Left kidney (tissue), 2 donors: ENCODE results near the gene PTPN14. TPM values are rescaled to one million over a fixed set of nuclear protein-coding genes. Genes with fewer than 3 reads are reported as not detected.

ENCODE experiments used
- DNase-seq: peaks from one replicate; pipeline ENCODE4 v3.0.0-alpha.2; 2013
- polyA plus RNA-seq: library from polyadenylated mRNA; unstranded; fragments of 120-200 nt; gene quantifications from one replicate; pipeline ENCODE4 v1.2.1, GENCODE V29; 2013; ENCODE audit not compliant: insufficient read length

The PTPN14 gene
- polyA plus RNA-seq, 1 donor: 44.4 TPM

GRCh38 chr1:214370615-214371014 is 180.8 kb downstream of the PTPN14 start:
- DNase-seq: no peak

- no peak for DNase-seq
Measured at GRCh38 chr1:214369364-214369763, 182.0 kb downstream of the PTPN14 start.

DNA sequence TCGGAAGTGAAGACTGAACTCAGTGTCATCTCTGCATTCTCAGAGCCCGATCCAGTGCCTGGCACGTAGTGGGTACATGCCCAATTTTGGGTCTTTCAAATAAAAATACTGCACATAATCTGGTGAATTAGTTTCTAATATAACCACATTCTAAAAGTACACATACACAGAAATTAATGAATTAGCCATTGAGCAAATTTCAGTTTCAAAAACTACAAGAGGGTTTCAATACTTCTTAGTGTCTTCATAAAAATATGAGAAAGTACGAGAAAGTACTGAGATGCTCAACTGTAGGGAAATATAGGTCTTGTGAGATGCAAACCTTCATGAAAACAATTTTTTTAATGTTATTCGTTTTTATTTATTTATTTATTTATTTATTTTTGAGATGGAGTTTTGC is 183.6 kb downstream of the PTPN14 start:
- no peak for DNase-seq

DNA sequence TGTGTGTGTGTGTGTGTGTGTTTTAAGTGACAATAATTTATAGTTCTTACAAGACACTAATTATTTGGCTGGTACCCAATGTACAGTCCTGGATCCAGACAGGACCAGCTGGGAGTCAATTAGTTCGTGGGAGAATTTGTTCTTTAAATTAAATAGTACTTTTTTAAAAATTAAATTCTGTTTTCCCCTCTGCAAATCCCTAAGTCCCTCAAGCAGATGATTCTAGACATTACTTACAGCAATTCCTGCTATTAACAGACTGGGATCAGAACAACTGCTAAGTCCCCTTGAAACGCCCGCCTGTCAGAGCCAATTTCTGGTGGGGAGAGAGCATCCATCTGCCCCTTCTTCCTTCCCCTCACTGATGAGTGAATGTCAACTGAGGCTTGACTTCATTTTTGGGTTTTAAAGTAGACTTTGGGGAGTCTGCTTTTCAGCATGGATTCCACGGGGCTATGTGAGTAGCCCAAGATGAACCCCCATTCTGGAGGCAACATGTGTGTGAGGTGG is 186.6 kb downstream of the PTPN14 start:
- DNase-seq: no peak

- no peak for DNase-seq
Measured at GRCh38 chr1:214364386-214364785, 187.0 kb downstream of the PTPN14 start.

- no peak for DNase-seq
Measured at GRCh38 chr1:214363386-214363785, 188.0 kb downstream of the PTPN14 start.

DNA sequence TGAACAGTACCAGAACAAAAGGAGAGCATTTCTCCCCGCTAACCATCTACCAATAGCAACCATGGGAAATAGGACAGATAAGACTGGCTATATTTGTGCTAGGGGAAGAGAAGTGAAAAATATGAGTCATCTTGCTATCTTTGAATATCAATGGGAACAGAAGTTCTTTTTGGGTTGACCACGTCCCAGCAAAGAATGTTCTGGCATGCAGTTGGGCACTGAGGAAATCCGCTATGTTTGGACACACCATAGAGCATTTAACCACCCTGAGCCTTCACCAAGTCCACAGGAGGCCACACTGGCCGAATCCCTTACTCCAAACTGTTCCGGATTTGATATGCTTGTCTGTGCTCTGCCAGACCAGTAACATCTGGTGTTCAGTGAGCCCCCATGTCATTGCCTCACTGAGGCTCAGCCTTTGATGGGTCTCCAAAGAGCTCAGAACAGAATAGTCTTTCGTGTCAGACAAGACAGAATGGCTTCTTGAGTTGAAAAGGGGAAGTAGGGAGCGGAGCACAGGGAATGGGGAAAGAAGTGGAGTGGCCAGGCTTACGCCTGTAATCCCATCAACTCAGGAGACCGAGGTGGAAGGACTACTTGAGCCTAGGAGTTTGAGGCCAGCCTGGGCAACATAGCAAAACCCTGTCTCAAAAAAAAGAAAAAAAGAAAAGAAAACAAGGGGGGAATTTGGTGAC is 189.1 kb downstream of the PTPN14 start:
- DNase-seq: no peak

- DNase-seq: no peak
Measured at GRCh38 chr1:214361636-214362035, 189.8 kb downstream of the PTPN14 start.

DNA sequence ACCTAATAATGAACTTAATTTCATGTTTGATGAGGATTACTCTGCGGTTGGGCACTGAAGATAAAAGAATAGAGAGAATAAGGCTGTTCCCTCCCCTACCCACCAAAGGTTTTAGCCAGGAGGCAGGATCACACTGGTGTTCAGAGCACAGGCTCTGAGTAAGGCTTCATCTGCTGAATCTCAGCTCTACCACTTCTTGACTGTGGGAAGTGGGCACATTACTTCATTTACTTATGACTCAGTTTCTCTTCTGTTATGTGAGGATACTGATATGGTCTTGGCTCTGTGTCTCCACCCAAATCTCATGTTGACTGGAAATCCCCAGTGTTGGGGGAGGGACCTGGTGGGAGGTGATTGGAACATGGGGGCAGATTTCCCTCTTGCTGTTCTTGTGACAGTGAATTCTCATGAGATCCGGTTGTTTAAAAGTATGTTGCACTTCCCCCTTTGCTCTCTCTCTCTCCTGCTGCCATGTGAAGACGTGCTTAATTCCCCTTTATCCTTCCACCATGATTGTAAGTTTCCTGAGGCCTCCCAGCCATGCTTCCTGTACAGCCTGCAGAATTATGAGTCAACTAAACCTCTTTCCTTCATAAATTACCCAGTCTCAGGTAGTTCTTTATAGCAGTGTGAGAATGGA is 190.8 kb downstream of the PTPN14 start:
- no peak for DNase-seq

- no peak for DNase-seq
Measured at GRCh38 chr1:214360116-214360515, 191.3 kb downstream of the PTPN14 start.

DNA sequence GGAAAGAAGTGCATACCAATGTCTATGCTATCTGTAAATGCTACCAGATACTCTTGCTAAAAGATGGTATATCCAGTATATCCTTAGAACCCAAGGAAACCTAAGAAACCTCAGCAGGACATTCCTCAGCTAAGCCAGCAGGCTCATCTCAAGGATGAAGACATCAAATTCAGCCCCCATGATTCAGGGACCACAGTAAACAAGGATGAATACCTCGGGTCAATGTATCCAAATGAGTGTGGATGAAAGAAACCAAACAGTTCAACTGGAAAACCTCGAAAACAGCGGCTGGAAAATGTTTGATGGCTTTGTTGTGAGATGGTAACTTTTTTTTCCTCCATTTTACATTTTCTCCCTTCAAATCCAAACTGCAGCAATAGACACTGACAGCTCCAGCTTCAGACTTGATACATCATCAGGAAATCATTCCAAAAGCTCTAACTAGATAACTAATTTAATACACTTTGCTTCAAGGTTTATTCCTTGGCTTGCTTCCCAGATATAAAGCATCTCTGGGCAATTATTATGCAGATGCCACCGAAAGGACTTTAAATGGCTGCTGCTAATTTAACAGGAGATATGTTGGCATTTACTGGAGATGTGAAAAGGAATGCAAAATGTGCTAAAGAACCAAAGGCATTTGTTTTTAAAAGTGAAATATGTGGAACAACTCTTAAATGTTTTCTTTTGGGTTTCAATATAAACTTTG is 196.8 kb downstream of the PTPN14 start:
- no peak for DNase-seq

GRCh38 chr1:214352838-214353237 is 198.6 kb downstream of the PTPN14 start:
- DNase-seq: no peak

- DNase-seq: no peak
Measured at GRCh38 chr1:214351551-214352277, 199.7 kb downstream of the PTPN14 start.

GRCh38 chr1:214349781-214350180 is 201.6 kb downstream of the PTPN14 start:
- DNase-seq: no peak

DNA sequence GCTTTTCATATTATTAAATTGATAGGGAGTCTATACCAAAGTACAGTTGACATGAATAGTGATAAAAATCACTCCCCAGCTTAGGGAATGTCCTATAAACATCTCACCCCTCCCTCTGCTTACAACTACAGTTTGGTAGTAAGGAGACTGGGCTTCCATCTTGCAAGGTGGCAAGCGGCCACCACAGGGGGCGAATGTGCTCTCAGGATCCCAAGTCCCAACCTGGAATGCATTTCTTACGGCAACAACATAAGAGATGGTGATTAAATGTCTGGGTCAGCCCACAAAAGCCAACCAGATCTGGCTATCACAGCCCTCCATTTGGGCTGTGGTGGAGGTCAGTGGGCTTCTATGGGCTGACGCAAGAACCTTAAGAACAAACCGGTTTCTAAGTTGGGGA is 202.4 kb downstream of the PTPN14 start:
- DNase-seq: no peak

DNA sequence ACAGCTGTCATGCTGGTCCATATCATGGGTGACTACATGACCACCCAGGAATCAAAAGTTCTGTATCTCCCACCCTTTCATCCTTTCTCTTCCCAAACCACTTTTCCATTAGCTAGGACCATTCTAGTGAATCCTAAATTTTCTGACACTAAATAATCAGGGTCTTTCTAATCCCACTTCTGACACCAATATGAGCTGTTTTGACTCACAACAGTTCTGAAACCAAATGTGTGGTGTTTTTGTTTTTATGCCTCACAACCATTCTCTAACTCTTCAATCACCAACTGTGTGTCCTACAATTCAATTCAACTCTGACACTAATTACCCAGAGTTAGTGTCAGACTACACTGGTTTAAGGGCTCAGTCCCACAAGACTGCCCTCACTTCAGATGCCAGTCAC is 206.5 kb downstream of the PTPN14 start:
- DNase-seq: no peak

- DNase-seq: no peak
Measured at GRCh38 chr1:214342525-214342924, 208.9 kb downstream of the PTPN14 start.

DNA sequence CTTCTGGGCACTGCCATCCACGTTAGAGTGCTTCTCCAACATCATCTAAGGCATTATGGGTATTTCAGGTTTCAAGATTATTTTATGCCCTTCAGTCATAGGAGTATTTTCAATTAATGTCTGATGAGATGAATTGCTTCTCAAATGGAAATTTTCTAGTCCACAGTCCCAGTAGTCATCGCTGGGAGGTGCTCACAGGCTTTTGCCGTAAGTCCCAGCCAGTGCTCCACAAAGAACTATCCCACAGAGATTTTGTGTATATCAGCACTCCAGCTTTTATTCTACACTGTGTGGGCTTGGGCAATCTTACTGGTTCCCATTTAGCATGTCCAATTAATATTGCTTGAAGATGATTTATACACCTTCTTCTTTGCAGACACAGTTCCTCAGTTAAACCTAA is 209.5 kb downstream of the PTPN14 start:
- no peak for DNase-seq

GRCh38 chr1:214341459-214341858 is 209.9 kb downstream of the PTPN14 start:
- DNase-seq: no peak

GRCh38 chr1:214338212-214338611 is 213.2 kb downstream of the PTPN14 start:
- DNase-seq: no peak

GRCh38 chr1:214337511-214337910 is 213.9 kb downstream of the PTPN14 start:
- DNase-seq: no peak

DNA sequence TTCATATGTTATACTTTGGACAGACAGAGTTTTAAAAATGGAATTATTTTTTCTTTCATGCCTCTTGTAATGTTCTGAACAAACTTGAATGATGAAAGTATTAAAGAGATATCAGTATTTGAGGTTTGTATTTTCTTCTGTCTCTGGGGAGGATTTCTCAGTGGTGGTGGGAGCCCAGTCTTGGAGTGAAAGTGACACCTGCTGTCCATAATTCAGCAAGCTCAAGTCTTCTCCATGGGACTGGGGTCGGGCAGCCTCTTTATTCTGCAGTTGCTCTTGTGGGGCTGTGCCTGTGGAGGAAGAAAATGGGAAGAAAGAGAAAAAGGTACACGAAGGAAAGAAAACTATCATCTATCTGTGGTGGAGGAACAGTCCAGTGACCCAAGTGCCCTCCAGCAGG is 214.4 kb downstream of the PTPN14 start:
- no peak for DNase-seq

DNA sequence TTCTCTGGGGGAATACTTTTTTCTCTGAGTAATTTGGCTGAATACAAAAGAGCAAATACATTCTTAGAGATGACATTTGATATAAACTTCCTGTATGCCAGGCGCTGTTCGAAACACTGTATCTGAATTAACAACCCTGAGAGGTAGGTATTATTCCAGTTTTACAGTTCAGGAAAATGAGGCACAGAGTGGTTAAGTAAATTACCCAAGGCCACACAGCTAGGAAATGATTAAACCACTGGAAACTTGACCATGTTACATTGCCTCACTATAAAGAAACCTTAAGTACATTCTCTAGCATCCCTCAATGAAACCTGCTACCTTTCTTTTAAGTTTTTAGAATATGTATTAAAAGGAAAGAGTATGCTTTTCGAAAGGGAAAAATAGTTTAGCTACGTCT is 215.8 kb downstream of the PTPN14 start:
- DNase-seq: no peak
